Measurements from ENCODE around the gene UROC1. TPM values are rescaled to one million over a fixed set of nuclear protein-coding genes. Genes with fewer than 3 reads are reported as not detected.

Gene UROC1
- total RNA-seq, 4 donors from 2014 or later = not detected

- Histone ChIP-seq H3K9me3 (no peaks in the 10 kb centered on the region), H3K36me3 (peaks cover 0 to 4% (median 0%) of the 10 kb centered on the region in 3 donors), H3K27me3 (no peaks in the 10 kb centered on the region), H3K4me1 (peaks cover 35 to 47% (median 36%) of the 10 kb centered on the region in 3 donors), H3K4me3 (peak overlapping the region; percentile 45 to 92 (median 68)), H3K27ac (peak overlapping the region; percentile 86 to 99 (median 94))
- TF ChIP-seq POLR2A (IDR thresholded peaks at IDR 0.05) (no peak), CTCF (IDR thresholded peaks at IDR 0.05) (no peak)
- DNase-seq = peak; percentile 36
- 40 to 43% methylated on average over 17 to 25 of the region's 66 CpGs for WGBS, 2 donors
- intact Hi-C loops (cut with DNase I) = no loop called here
These were observed 41.2 kb downstream of the UROC1 start for GRCh38 chr3:126476166-126477060.

GRCh38 chr3:126475413-126476114, 42.0 kb downstream of the UROC1 start, which contains the start of gene ZXDC:
Gene ZXDC (minus strand): TSS chr3:126475891. CDS start chr3:126475865, 26 bp downstream.
- intact Hi-C loops (cut with DNase I) = no loop called here
- Histone ChIP-seq H3K4me1 (peaks cover 35 to 50% (median 36%) of the 10 kb centered on the region in 3 donors), H3K27me3 (no peaks in the 10 kb centered on the region), H3K4me3 (peak within 1 kb of the TSS; percentile 52 to 92 (median 72)), H3K9me3 (no peaks in the 10 kb centered on the region), H3K36me3 (peaks cover 2 to 13% (median 8%) of the 10 kb centered on the region in 3 donors), H3K27ac (peak within 1 kb of the TSS; percentile 89 to 99 (median 95))
- DNase-seq = peak; percentile 61
- TF ChIP-seq CTCF (IDR thresholded peaks at IDR 0.05) (peak in 5 of 6 experiments; percentile 7 to 48 (median 39)), POLR2A (IDR thresholded peaks at IDR 0.05) (peak in 3 of 4 donors; percentile 46 to 84 (median 82))
- no CpG with 5 or more reads among the region's 112 CpGs for WGBS, 2 donors

GRCh38 chr3:126474498-126475412, 42.8 kb downstream of the UROC1 start:
- DNase-seq = peak; percentile 22
- H3K4me1 ChIP-seq = peaks cover 35 to 50% (median 36%) of the 10 kb centered on the region in 3 donors
- WGBS, 2 donors = 8 to 12% methylated on average over 13 to 40 of the region's 72 CpGs
- peak overlapping the region; percentile 89 to 99 (median 95) for H3K27ac ChIP-seq
- TF ChIP-seq POLR2A (IDR thresholded peaks at IDR 0.05) (no peak), CTCF (IDR thresholded peaks at IDR 0.05) (peak in 1 of 6 experiments; percentile 10)
- no peaks in the 10 kb centered on the region for H3K27me3 ChIP-seq
- intact Hi-C loops (cut with DNase I) = no loop called here
- H3K4me3 ChIP-seq = peak overlapping the region; percentile 52 to 92 (median 72)
- no peaks in the 10 kb centered on the region for H3K9me3 ChIP-seq
- peaks cover 10 to 21% (median 16%) of the 10 kb centered on the region in 3 donors for H3K36me3 ChIP-seq

- Histone ChIP-seq H3K9me3 (no peaks in the 10 kb centered on the region), H3K4me3 (peak overlapping the region in 3 of 4 donors; percentile 68 to 92 (median 75)), H3K27me3 (no peaks in the 10 kb centered on the region), H3K27ac (peak overlapping the region in 2 of 4 donors; percentile 63 to 68), H3K36me3 (peaks cover 21 to 33% (median 23%) of the 10 kb centered on the region in 3 donors), H3K4me1 (peaks cover 35 to 55% (median 36%) of the 10 kb centered on the region in 3 donors)
- TF ChIP-seq CTCF (IDR thresholded peaks at IDR 0.05) = no peak
- TF ChIP-seq POLR2A (IDR thresholded peaks at IDR 0.05) = no peak
- DNase-seq = no peak
- 75 to 78% methylated on average over 12 to 14 of the region's 14 CpGs for WGBS, 2 donors
- intact Hi-C loops (cut with DNase I) = no loop called here
These were observed 44.0 kb downstream of the UROC1 start for GRCh38 chr3:126473292-126474168.
